ENCODE data around the gene TMOD1.

GRCh38 chr9:97500765-97501176 is 695 bp upstream of the TMOD1 start:
- TF ChIP-seq, protein P1, sequence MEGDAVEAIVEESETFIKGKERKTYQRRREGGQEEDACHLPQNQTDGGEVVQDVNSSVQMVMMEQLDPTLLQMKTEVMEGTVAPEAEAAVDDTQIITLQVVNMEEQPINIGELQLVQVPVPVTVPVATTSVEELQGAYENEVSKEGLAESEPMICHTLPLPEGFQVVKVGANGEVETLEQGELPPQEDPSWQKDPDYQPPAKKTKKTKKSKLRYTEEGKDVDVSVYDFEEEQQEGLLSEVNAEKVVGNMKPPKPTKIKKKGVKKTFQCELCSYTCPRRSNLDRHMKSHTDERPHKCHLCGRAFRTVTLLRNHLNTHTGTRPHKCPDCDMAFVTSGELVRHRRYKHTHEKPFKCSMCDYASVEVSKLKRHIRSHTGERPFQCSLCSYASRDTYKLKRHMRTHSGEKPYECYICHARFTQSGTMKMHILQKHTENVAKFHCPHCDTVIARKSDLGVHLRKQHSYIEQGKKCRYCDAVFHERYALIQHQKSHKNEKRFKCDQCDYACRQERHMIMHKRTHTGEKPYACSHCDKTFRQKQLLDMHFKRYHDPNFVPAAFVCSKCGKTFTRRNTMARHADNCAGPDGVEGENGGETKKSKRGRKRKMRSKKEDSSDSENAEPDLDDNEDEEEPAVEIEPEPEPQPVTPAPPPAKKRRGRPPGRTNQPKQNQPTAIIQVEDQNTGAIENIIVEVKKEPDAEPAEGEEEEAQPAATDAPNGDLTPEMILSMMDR (IDR thresholded peaks at IDR 0.05), result no peak
- TF ChIP-seq POLR2A (IDR thresholded peaks at IDR 0.05), result no peak
